GM19455 (cell line): ENCODE results near the gene RPL23.

ENCODE experiments used
- ATAC-seq: cut with Tn5 transposase; IDR thresholded peaks from one replicate; pipeline ENCODE4 v1.9.1; 2021; ENCODE audit not compliant: unreplicated experiment

The RPL23 gene

GRCh38 chr17:38800237-38800760 is 53.2 kb downstream of the RPL23 start:
- ATAC-seq: no peak

DNA sequence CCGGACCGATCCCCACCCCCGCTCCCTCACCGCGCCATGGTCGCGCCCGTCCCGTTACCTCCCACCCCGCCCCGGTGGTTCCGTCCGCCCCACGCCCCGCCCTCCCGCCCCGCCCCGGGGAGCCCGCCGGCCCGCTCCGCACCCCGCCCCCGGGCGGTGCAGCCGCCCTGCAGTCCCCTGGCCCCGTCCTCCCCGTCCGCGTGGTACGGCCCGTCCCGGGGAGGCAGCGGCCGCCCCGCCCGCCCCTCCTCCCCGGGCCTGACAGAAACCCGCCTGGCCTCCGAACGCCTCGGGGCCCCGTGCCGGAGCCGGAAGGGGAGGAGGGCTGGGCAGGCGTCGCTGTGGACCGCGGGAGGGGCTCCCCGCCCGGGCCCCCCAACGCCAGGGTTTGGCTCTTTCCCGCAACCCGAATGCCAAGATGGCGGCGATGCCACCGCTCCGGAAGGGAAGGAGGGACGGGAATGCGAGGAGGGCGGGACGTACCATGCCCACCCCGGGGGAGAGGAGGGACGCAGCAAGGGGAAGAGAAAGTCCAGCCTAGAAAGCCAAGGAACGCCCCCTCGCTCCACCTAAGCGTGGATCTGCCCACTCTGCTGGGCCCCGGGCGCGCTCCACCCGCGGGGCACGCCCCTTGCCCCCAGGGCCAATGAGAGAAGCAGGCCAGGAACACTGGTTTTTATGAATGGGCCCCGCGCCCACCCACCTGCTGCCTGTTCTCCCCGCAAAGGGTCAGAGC is 53.9 kb downstream of the RPL23 start, which contains the start of gene PIP4K2B:
Gene PIP4K2B (minus strand): TSS at position 56 of the 736 bp plus-strand sequence. CDS start 132 bp downstream, outside the sequence.
- ATAC-seq: peak; percentile 84

- peak; percentile 26 for ATAC-seq
Measured at GRCh38 chr17:38798614-38799500, 54.7 kb downstream of the RPL23 start.
